Karpas-422 (cell line): ENCODE data around the gene TGM4. TPM values are rescaled to one million over a fixed set of nuclear protein-coding genes. Genes with fewer than 3 reads are reported as not detected.
A peak's percentile ranks its signal among the peaks of the same experiment; 100 is the strongest.

ENCODE experiments used
- DNase-seq: peaks from one replicate; pipeline ENCODE4 v3.0.0-alpha.2; 2015
- H2AFZ ChIP-seq: fragments of 200-600 bp; sonication (generic); 2 replicates; pipeline ENCODE4 v1.6.1; 2014; ENCODE audit warnings: antibody characterized with exemption, low read length, mixed read lengths
- H3K27ac ChIP-seq: fragments of 200-600 bp; sonication (generic); 2 replicates; pipeline ENCODE4 v1.5.1; 2014; ENCODE audit warnings: mild to moderate bottlenecking, low read length, moderate library complexity
- H3K27me3 ChIP-seq: fragments of 200-600 bp; sonication (generic); 2 replicates; pipeline ENCODE4 v1.6.1; 2014; ENCODE audit warnings: low read length, mixed read lengths
- H3K36me3 ChIP-seq: fragments of 200-600 bp; sonication (generic); 2 replicates; pipeline ENCODE4 v1.6.1; 2014; ENCODE audit warnings: low read length, mixed read lengths; ENCODE audit not compliant: insufficient read depth
- H3K4me1 ChIP-seq: fragments of 200-600 bp; sonication (generic); 2 replicates; pipeline ENCODE4 v1.6.1; 2014; ENCODE audit warnings: mild to moderate bottlenecking, low read length, mixed read lengths
- H3K4me2 ChIP-seq: fragments of 200-600 bp; sonication (generic); 2 replicates; pipeline ENCODE4 v1.6.1; 2014; ENCODE audit warnings: low read length, low read depth, mild to moderate bottlenecking; ENCODE audit not compliant: poor library complexity, severe bottlenecking
- H3K4me3 ChIP-seq: fragments of 200-600 bp; sonication (generic); 2 replicates; pipeline ENCODE4 v1.5.1; 2014; ENCODE audit warnings: mild to moderate bottlenecking, antibody characterized with exemption, low read length, mixed read lengths
- H3K79me2 ChIP-seq: fragments of 200-600 bp; sonication (generic); 2 replicates; pipeline ENCODE4 v1.6.1; 2014; ENCODE audit warnings: mild to moderate bottlenecking, low read length, mixed read lengths
- H3K9ac ChIP-seq: fragments of 200-600 bp; sonication (generic); 2 replicates; pipeline ENCODE4 v1.6.0; 2014; ENCODE audit warnings: low read length
- H3K9me2 ChIP-seq: fragments of 200-600 bp; sonication (generic), shearing (Covaris generic); replicated peaks from 2 replicates; pipeline ENCODE4 v1.6.0; 2014; ENCODE audit warnings: mild to moderate bottlenecking, low read length, moderate library complexity; ENCODE audit not compliant: insufficient read depth
- H3K9me3 ChIP-seq: fragments of 300-700, 200-600 bp; sonication (generic); 2 replicates; pipeline ENCODE4 v1.6.1; 2014; ENCODE audit warnings: low read length, mixed read lengths
- H4K20me1 ChIP-seq: fragments of 200-600 bp; sonication (generic); 2 replicates; pipeline ENCODE4 v1.6.1; 2014; ENCODE audit warnings: mild to moderate bottlenecking, antibody characterized with exemption, low read length, low read depth; ENCODE audit not compliant: insufficient read depth
- total RNA-seq: library from RNA; depleted of rRNA; stranded (reverse); fragments of >200 nt; shearing (Covaris generic); gene quantifications from 2 replicates; pipeline ENCODE4 v1.2.3, GENCODE V29; 2014; ENCODE audit warnings: low replicate concordance

Gene TGM4
- total RNA-seq, 1 experiment from 2014 or later, result not detected

DNA sequence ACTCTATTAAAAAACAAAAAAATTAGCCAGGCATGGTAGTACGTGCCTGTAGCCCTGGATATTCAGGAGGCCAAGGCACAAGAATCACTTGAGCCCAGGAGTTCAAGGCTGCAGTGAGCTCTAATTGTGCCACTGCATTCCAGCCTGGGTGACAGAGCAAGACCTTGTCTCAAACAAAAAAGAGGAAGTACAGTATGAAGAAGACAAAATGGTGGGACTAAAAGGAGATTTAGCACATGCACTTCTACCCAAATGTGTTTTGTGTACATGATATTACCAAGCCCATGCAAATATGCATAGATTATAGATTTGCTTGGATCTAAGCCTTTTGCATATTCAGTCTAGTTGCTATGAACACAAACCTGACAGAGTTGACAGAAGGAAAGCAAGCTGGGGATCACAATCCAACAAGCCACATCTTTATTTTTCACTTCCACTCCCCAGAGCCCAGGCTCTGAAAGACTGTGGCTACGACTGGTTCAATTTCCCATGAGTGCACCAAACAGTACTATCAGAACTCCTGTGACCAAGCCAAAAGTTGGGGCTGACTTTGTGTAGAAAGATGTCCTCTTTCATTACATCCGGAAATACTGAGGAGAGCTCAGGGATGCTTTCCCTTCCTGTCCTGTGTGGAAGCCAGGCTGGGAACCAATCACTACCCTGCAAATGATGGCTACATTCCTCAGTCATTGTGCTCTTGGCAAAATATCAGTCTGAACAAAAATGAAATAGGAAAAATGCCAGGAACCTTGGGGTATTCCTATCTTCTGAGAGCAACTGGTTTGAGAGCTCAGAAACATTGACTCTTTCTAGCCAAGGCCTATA, 49.4 kb downstream of the TGM4 start:
- Histone ChIP-seq H3K27me3 (no peaks in the 10 kb centered on the region), H3K4me1 (no peaks in the 10 kb centered on the region), H3K9me2 (no peaks in the 10 kb centered on the region), H2AFZ (no peak overlapping the region), H3K4me2 (no peak overlapping the region), H3K36me3 (peaks cover 21% of the 10 kb centered on the region; the same call in 1 of the 2 replicates), H3K27ac (no peak overlapping the region), H3K9ac (no peak overlapping the region), H3K9me3 (no peaks in the 10 kb centered on the region), H3K79me2 (no peaks in the 10 kb centered on the region), H3K4me3 (no peak overlapping the region), H4K20me1 (no peaks in the 10 kb centered on the region)
- DNase-seq, result peak; percentile 52

DNA sequence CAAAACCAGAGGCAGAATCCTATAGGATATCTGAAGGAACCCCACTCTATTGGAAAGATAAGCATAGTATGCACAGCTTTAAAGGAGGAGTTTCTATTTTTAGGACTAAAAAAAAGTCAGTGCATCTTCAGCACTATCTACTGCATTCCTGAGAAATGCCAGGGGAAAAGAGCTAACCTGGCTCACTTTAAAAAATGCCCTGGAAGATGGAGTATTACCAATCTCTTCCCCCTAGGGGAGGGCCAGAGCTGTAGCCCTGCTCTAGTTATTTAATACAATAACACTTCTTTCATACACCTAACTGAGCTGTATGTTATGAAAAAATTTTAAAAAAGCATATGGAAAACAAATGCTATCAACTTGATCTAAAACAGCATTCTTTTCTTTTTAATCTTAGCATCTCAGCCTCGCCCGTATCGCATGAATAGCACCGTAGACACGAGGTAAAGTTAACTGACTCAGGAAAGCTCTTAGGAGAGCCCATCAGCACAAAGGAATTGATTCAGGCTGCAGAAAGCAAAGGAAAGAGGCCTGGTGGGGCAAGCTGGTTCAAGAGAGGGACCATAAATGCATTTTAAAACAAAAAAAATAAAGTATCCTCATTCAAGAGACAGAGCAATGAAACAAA, 50.2 kb downstream of the TGM4 start:
- no peak overlapping the region for H3K4me3 ChIP-seq
- H4K20me1 ChIP-seq, result no peaks in the 10 kb centered on the region
- H3K27me3 ChIP-seq, result no peaks in the 10 kb centered on the region
- H3K4me1 ChIP-seq, result no peaks in the 10 kb centered on the region
- H3K27ac ChIP-seq, result no peak overlapping the region
- H3K9me3 ChIP-seq, result no peaks in the 10 kb centered on the region
- no peaks in the 10 kb centered on the region for H3K79me2 ChIP-seq
- no peak overlapping the region for H2AFZ ChIP-seq
- no peaks in the 10 kb centered on the region for H3K9me2 ChIP-seq
- DNase-seq, result no peak
- H3K4me2 ChIP-seq, result no peak overlapping the region
- H3K36me3 ChIP-seq, result peaks cover 26% of the 10 kb centered on the region; the same call in 1 of the 2 replicates
- no peak overlapping the region for H3K9ac ChIP-seq

DNA sequence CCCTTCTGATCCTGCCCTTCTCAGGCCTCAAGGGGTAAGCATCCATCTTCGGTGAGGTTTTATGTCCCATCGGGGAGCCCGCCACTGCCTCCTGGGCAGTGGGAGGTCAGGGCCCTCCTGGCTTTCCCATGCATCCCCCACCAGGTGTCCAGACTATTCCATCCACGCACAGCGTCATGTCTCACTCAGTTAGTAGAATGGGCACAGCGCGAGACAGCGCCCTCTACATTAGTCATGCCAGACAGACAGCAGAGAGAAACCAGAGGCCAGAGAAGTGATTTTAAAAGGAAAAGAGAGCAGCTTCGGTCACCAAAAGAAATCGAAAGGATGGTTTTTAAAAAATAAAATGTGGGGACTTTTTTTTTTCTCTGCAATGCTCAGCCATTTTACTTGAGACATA, 51.8 kb downstream of the TGM4 start:
- H3K9me3 ChIP-seq, result no peaks in the 10 kb centered on the region
- H3K27ac ChIP-seq, result no peak overlapping the region
- no peaks in the 10 kb centered on the region for H3K79me2 ChIP-seq
- H3K27me3 ChIP-seq, result no peaks in the 10 kb centered on the region
- H3K9ac ChIP-seq, result no peak overlapping the region
- H2AFZ ChIP-seq, result no peak overlapping the region
- no peak for DNase-seq
- peaks cover 40% of the 10 kb centered on the region; the same call in 1 of the 2 replicates for H3K36me3 ChIP-seq
- no peak overlapping the region for H3K4me3 ChIP-seq
- no peaks in the 10 kb centered on the region for H3K9me2 ChIP-seq
- no peak overlapping the region for H3K4me2 ChIP-seq
- no peaks in the 10 kb centered on the region for H4K20me1 ChIP-seq
- no peaks in the 10 kb centered on the region for H3K4me1 ChIP-seq

DNA sequence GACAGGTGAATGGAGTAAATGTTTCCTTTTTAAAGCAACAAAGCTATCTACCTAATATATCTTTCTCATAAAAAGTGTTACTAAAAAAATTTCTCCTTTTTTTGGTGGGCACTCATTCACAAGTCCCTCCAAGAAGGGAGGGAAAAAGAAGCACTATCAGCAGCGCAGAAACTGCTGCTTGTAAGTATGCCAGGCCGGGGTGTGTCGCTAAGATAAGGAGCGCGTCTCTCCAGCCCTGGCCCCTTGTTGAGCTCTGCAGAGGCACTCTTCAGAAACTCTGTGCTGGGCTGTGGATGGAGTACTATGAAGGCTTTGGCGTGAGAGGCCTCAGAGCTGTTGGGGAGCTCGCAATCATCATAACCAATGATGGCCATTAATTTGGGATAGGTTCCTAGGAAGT, 52.5 kb downstream of the TGM4 start:
- Histone ChIP-seq H3K4me1 (no peaks in the 10 kb centered on the region), H2AFZ (no peak overlapping the region), H3K27me3 (no peaks in the 10 kb centered on the region), H3K4me2 (no peak overlapping the region), H3K9ac (no peak overlapping the region), H3K9me3 (no peaks in the 10 kb centered on the region), H3K4me3 (no peak overlapping the region), H3K27ac (no peak overlapping the region), H3K79me2 (no peaks in the 10 kb centered on the region), H3K9me2 (no peaks in the 10 kb centered on the region), H3K36me3 (peaks cover 44% of the 10 kb centered on the region; the same call in 1 of the 2 replicates), H4K20me1 (no peaks in the 10 kb centered on the region)
- DNase-seq, result no peak

DNA sequence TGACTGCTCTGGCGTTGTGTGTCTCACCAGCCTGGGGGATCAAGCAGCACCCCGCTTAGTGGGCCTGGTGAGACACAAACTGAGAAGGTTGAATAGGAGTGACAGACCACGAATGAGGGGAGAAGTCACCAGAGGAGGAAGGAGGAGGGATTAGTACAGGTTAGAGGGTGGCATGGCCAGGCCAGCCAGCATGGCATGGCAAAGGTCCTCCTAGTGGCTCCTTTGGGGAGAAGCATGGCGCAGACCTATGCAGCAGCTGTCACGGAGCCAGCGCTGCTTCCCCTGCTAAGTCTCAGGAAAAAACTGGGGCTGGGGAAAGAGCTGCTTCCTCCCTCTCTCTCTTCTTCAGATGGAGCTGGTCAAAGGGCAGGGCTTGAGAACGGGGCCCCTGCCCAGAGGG, 53.0 kb downstream of the TGM4 start:
- H3K27ac ChIP-seq, result no peak overlapping the region
- DNase-seq, result no peak
- H3K4me1 ChIP-seq, result no peaks in the 10 kb centered on the region
- peaks cover 48% of the 10 kb centered on the region; the same call in 1 of the 2 replicates for H3K36me3 ChIP-seq
- no peak overlapping the region for H2AFZ ChIP-seq
- no peaks in the 10 kb centered on the region for H3K27me3 ChIP-seq
- H4K20me1 ChIP-seq, result no peaks in the 10 kb centered on the region
- H3K4me2 ChIP-seq, result no peak overlapping the region
- H3K9ac ChIP-seq, result no peak overlapping the region
- H3K4me3 ChIP-seq, result no peak overlapping the region
- H3K9me3 ChIP-seq, result no peaks in the 10 kb centered on the region
- H3K79me2 ChIP-seq, result no peaks in the 10 kb centered on the region
- H3K9me2 ChIP-seq, result no peaks in the 10 kb centered on the region

DNA sequence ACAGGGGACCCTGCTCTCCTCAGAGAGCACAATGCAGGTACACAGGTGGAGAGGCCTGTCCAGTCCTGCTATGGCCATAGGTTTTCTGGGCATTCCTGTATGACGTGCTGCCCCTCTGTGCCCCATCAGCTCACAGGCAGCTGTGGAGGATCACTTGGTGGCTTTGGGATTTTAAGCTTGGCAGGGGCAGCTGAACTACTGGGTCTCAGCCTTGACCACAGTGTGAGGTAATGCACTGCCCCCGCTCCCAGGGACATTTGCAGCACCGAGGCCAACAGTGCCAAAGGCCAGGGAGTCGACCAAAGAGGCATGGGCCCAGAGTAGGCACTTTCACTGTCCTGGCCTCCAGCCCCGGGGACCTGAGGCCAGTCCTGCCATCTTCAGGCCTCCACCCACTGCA, 55.4 kb downstream of the TGM4 start:
- Histone ChIP-seq H3K36me3 (peaks cover 56% of the 10 kb centered on the region; the same call in 1 of the 2 replicates), H3K4me3 (no peak overlapping the region), H4K20me1 (no peaks in the 10 kb centered on the region), H3K9ac (no peak overlapping the region), H3K9me2 (no peaks in the 10 kb centered on the region), H2AFZ (no peak overlapping the region), H3K27me3 (no peaks in the 10 kb centered on the region), H3K9me3 (no peaks in the 10 kb centered on the region), H3K4me1 (no peaks in the 10 kb centered on the region), H3K4me2 (no peak overlapping the region), H3K79me2 (peaks cover 5% of the 10 kb centered on the region; the same call in 1 of the 2 replicates), H3K27ac (no peak overlapping the region)
- no peak for DNase-seq

DNA sequence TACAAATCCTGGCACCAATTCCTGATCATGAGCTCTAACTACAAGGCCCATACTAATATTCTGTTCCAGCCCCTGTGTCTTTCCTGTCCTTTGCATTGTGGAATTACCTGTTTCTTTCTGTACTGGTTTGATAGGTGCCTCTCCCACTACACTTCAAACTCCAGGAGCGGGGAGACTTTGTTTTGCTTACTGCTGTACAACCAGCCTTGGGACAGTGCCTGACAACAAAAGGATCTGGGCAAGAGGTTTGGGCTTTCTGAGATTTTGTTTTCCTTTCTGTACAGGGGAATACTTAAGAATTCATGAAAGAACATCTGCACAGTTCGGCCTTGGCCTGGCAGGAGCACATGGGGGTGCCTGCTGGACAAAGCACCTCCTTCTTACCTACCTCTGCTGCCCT, 56.5 kb downstream of the TGM4 start:
- DNase-seq, result no peak
- Histone ChIP-seq H3K4me2 (no peak overlapping the region), H3K4me3 (no peak overlapping the region), H3K27ac (no peak overlapping the region), H2AFZ (no peak overlapping the region), H4K20me1 (no peaks in the 10 kb centered on the region), H3K36me3 (peaks cover 51% of the 10 kb centered on the region; the same call in 1 of the 2 replicates), H3K79me2 (peaks cover 16% of the 10 kb centered on the region), H3K9ac (no peak overlapping the region), H3K9me2 (no peaks in the 10 kb centered on the region), H3K4me1 (no peaks in the 10 kb centered on the region), H3K9me3 (no peaks in the 10 kb centered on the region), H3K27me3 (no peaks in the 10 kb centered on the region)

DNA sequence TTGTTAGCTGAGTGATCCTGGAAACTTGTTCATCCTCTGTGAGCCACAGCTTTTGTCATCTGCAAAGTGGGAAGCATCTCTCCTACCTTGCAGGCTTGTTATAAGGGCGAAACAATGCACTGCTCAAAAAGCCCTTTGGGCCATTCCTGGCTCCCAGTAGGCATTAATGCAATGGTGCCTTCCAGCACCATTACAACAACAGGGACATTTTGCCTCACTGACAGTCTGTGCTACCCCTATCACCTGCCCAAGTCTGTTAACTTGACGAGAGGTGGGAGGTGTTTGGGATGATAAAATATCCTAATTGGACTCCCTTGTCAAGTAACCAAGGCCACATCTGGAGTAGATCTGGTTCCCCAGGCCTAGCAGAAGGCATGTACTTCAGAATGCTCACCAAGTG, 57.4 kb downstream of the TGM4 start:
- DNase-seq, result no peak
- H2AFZ ChIP-seq, result no peak overlapping the region
- H3K4me2 ChIP-seq, result no peak overlapping the region
- H3K27me3 ChIP-seq, result no peaks in the 10 kb centered on the region
- no peaks in the 10 kb centered on the region for H3K9me3 ChIP-seq
- no peaks in the 10 kb centered on the region for H4K20me1 ChIP-seq
- peaks cover 25% of the 10 kb centered on the region for H3K79me2 ChIP-seq
- H3K9ac ChIP-seq, result no peak overlapping the region
- no peak overlapping the region for H3K4me3 ChIP-seq
- peaks cover 49% of the 10 kb centered on the region; the same call in 1 of the 2 replicates for H3K36me3 ChIP-seq
- no peaks in the 10 kb centered on the region for H3K9me2 ChIP-seq
- no peak overlapping the region for H3K27ac ChIP-seq
- no peaks in the 10 kb centered on the region for H3K4me1 ChIP-seq
